Smooth muscle cell (in vitro differentiated cells): ENCODE data around the gene GOLGA6L10. TPM values are rescaled to one million over a fixed set of nuclear protein-coding genes. Genes with fewer than 3 reads are reported as not detected.
"Not testable (repeated sequence)": the region's sequence is repeated elsewhere in the genome, so short reads cannot be mapped to it uniquely, and the experiment has no call there.

ENCODE experiments used
- DNase-seq: peaks from one replicate; lab custom pipeline; 2025; ENCODE audit not compliant: unreplicated experiment; lab: John Stamatoyannopoulos, UW
- H2AFZ ChIP-seq: fragments of 200-600 bp; sonication (generic); 2 replicates; pipeline ENCODE4 v1.6.0; 2016; ENCODE audit warnings: antibody characterized with exemption, low read depth, mild to moderate bottlenecking
- H3F3A ChIP-seq: fragments of 200-600 bp; sonication (generic); 2 replicates; pipeline ENCODE4 v1.6.0; 2017; ENCODE audit warnings: antibody characterized with exemption, low read depth
- H3K27ac ChIP-seq: fragments of 200-600 bp; sonication (generic); 2 replicates; pipeline ENCODE4 v1.5.1; 2016; ENCODE audit warnings: low read depth, mild to moderate bottlenecking
- H3K27me3 ChIP-seq: fragments of 200-600 bp; sonication (generic); 2 replicates; pipeline ENCODE4 v1.6.1; 2016; ENCODE audit warnings: low read depth, mild to moderate bottlenecking
- H3K36me3 ChIP-seq: fragments of 200-600 bp; sonication (generic); 2 replicates; pipeline ENCODE4 v1.5.1; 2016; ENCODE audit warnings: low read depth
- H3K4me1 ChIP-seq: fragments of 200-600 bp; sonication (generic); 2 replicates; pipeline ENCODE4 v1.5.1; 2016; ENCODE audit warnings: low read depth
- H3K4me2 ChIP-seq: fragments of 200-600 bp; sonication (generic); 2 replicates; pipeline ENCODE4 v1.6.0; 2016; ENCODE audit warnings: mild to moderate bottlenecking
- H3K4me3 ChIP-seq: fragments of 200-600 bp; sonication (generic); 2 replicates; pipeline ENCODE4 v1.5.1; 2016; ENCODE audit warnings: mild to moderate bottlenecking
- H3K79me2 ChIP-seq: fragments of 200-600 bp; sonication (generic); 2 replicates; pipeline ENCODE4 v1.6.0; 2016; ENCODE audit warnings: low read depth, mild to moderate bottlenecking
- H3K9ac ChIP-seq: fragments of 200-600 bp; sonication (generic); 2 replicates; pipeline ENCODE4 v1.6.0; 2016; ENCODE audit warnings: low read depth
- H3K9me3 ChIP-seq: fragments of 200-600 bp; sonication (generic); replicated peaks from 2 replicates; pipeline ENCODE4 v1.5.1; 2016; ENCODE audit warnings: low read depth
- H4K20me1 ChIP-seq: fragments of 200-600 bp; sonication (generic); 2 replicates; pipeline ENCODE4 v1.6.0; 2016; ENCODE audit warnings: low read depth
- WGBS: methylation state at CpG from one replicate; pipeline ENCODE4 v1.1.7; 2016; ENCODE audit warnings: low lambda C conversion rate; 5-methylcytosine and 5-hydroxymethylcytosine counted together
- polyA plus RNA-seq: library from polyadenylated mRNA; unstranded; fragments of >200 nt; fragmentation: Nextera tagmentation; extraction: Ambion mirVana; gene quantifications from 2 replicates; pipeline ENCODE4 v1.2.1, GENCODE V29; 2016
- total RNA-seq: library from RNA; depleted of rRNA; stranded (reverse); fragments of >200 nt; gene quantifications from 2 replicates; pipeline ENCODE4 v1.2.3, GENCODE V29; 2014
- TF ChIP-seq, protein P1 (sequence below): fragments of 200-600 bp; sonication (generic); IDR thresholded peaks from 2 replicates; pipeline ENCODE4 v1.5.1; 2017; ENCODE audit warnings: borderline replicate concordance, mild to moderate bottlenecking, antibody characterized with exemption; ENCODE audit not compliant: insufficient read depth, poor library complexity, severe bottlenecking

Gene GOLGA6L10
- total and polyA plus RNA-seq, 2 experiments from 2014 or later, result 0.22 to 1.9 TPM

DNA sequence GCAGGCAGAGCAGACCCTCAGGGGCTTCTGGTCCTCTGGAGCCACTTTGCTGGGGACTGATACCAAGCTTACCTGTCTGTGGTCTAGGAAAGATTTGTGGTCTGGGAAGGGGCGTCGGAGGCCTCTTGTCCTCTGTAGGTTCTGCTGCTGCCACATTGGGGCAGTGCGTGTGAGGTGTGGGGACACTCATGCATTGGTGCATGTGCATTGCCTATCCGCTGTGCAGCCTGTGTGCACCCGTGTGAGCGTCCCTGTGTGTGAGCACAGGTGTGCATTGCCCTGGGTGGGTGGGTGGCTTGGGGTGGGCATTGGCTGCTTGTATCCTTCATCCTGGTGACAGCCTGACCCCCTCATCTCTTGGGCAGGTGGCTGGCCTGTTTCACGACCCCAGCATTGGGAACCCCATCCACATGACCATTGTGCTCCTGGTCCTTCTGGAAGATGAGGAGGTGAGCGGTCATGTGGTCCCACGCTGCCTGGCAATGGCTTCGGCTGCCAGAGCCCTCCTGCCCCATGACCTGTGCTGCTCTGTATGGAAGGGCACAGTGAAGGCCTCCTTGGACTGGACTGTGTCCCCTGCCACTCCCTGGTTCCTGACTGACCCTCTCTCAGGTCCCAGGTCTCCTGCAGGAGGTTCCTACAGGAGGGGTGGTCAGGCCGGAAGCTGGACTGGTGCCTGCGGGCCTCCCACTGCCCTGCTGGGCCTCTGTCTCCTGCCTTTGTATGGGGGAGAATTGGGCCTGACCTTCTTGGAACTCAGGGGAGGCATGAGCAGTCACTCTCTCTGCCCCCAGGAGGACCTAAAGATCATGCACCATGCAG, 45.1 kb downstream of the GOLGA6L10 start:
- Histone ChIP-seq H3K79me2 (no peaks in the 10 kb centered on the region), H3K27me3 (no peaks in the 10 kb centered on the region), H3K9me3 (no peaks in the 10 kb centered on the region), H4K20me1 (no peaks in the 10 kb centered on the region), H3K27ac (no peak overlapping the region), H2AFZ (no peak overlapping the region), H3K4me2 (no peak overlapping the region), H3F3A (no peaks in the 10 kb centered on the region), H3K9ac (no peak overlapping the region), H3K4me1 (no peaks in the 10 kb centered on the region), H3K4me3 (no peak overlapping the region), H3K36me3 (no peaks in the 10 kb centered on the region)
- TF ChIP-seq, protein P1, sequence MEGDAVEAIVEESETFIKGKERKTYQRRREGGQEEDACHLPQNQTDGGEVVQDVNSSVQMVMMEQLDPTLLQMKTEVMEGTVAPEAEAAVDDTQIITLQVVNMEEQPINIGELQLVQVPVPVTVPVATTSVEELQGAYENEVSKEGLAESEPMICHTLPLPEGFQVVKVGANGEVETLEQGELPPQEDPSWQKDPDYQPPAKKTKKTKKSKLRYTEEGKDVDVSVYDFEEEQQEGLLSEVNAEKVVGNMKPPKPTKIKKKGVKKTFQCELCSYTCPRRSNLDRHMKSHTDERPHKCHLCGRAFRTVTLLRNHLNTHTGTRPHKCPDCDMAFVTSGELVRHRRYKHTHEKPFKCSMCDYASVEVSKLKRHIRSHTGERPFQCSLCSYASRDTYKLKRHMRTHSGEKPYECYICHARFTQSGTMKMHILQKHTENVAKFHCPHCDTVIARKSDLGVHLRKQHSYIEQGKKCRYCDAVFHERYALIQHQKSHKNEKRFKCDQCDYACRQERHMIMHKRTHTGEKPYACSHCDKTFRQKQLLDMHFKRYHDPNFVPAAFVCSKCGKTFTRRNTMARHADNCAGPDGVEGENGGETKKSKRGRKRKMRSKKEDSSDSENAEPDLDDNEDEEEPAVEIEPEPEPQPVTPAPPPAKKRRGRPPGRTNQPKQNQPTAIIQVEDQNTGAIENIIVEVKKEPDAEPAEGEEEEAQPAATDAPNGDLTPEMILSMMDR, result no peak
- DNase-seq, result no peak
- 81% methylated on average over 10 of the region's 12 CpGs for WGBS

DNA sequence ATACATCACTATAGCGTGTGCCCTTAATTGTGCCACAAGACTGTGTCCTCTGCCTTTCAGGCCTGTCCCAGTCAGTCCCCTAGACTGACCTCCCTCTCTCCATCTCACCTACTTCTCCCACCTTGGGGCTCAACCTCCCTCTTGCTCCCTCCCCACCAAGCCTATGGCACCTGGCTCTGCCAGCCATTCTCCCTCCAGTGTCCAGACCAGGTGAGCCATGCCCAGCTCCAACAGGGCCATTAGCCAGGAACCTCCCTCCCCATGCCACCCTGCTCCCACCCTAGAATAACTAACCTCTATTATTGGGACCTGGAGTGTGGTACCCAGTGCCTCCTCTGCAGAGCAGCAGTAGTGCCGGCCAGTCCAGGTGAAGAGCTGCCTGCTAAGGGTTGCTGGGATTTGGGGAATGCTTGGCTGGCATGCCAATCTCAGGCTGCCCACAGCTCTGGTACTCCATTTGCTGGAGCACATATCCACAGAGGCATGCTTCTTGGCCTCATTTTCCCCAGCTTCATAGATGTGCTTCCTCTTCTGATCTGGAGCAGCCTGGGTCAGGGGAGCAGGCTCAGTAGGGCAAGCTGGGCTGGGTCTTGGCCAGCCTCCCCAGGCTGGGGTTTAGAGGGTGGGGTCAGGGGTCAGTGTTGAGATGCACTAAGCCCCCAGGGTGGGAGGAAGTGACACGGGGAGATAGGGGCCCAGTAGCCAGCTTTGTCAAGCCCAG, 47.8 kb downstream of the GOLGA6L10 start:
- Histone ChIP-seq H3K27ac (no peak overlapping the region), H3K9me3 (no peaks in the 10 kb centered on the region), H4K20me1 (no peaks in the 10 kb centered on the region), H3K79me2 (no peaks in the 10 kb centered on the region), H3K4me1 (no peaks in the 10 kb centered on the region), H3K4me3 (no peak overlapping the region), H3K4me2 (no peak overlapping the region), H3K27me3 (no peaks in the 10 kb centered on the region), H3K36me3 (no peaks in the 10 kb centered on the region), H3K9ac (no peak overlapping the region), H2AFZ (no peak overlapping the region), H3F3A (no peaks in the 10 kb centered on the region)
- 88% methylated on average over 3 of the region's 3 CpGs for WGBS
- DNase-seq, result no peak
- TF ChIP-seq, protein P1, result no peak

DNA sequence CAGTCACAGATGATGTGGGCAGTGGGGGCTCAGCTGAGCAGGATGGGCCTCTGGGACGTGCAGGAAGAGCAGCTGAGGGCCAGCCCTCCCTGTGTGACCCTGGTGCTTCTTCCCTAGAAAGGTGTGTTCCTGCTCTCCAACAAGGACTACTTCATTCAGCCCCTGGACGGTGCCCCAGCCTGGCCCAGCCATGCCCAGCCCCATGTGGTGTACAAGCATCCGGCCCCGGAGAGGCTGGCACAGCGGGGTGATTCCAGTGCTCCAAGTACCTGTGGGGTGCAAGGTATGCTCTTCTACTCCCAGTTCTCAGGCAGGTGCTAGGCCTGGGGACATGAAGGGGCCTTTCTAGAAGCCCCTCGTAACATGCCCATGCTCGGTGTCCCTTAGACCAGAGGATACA, 48.4 kb downstream of the GOLGA6L10 start:
- Histone ChIP-seq H2AFZ (no peak overlapping the region), H3K27ac (no peak overlapping the region), H3K79me2 (no peaks in the 10 kb centered on the region), H3K4me3 (no peak overlapping the region), H4K20me1 (no peaks in the 10 kb centered on the region), H3F3A (no peaks in the 10 kb centered on the region), H3K4me2 (no peak overlapping the region), H3K4me1 (no peaks in the 10 kb centered on the region), H3K36me3 (no peaks in the 10 kb centered on the region), H3K9me3 (no peaks in the 10 kb centered on the region), H3K27me3 (no peaks in the 10 kb centered on the region), H3K9ac (no peak overlapping the region)
- TF ChIP-seq, protein P1, result no peak
- DNase-seq, result no peak
- WGBS, result 87% methylated on average over 7 of the region's 7 CpGs

GRCh38 chr15:82300326-82300725, 48.9 kb downstream of the GOLGA6L10 start:
- H4K20me1 ChIP-seq, H3K27me3 ChIP-seq, H3K4me3 ChIP-seq, H3K27ac ChIP-seq, H3K4me2 ChIP-seq, H3K9ac ChIP-seq, H3F3A ChIP-seq, H3K79me2 ChIP-seq, DNase-seq, H2AFZ ChIP-seq, H3K4me1 ChIP-seq, H3K9me3 ChIP-seq, H3K36me3 ChIP-seq: not testable (repeated sequence)
- 32% methylated on average over 6 of the region's 6 CpGs for WGBS

DNA sequence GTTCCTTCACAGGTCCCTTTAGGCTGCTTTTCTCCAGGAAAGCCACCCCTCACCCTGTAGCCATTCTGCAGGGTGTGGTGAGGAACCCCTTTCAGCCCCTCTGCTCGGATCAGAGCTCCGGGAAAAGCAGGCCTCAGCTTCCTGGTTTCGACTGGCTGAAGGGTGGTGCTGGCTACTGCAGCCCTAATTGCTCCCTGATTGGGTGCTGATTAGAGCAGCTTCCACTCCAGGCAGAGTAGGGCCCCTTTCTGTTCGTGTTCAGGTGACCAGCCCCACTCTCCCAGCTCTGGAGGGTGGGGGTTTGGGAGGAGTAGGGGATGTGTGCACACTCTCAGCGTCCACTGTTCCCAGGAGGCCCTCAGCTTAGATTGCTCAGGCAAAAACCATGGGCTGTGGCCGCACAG, 49.8 kb downstream of the GOLGA6L10 start:
- DNase-seq, H2AFZ ChIP-seq: not testable (repeated sequence)
- WGBS, result 81% methylated on average over 4 of the region's 6 CpGs

More for the DNA sequence above, 49.8 kb downstream of the GOLGA6L10 start:
- H3K4me3 ChIP-seq, H3K4me1 ChIP-seq, H3K4me2 ChIP-seq, H3K27ac ChIP-seq, H4K20me1 ChIP-seq, H3F3A ChIP-seq, H3K79me2 ChIP-seq, H3K36me3 ChIP-seq, H3K27me3 ChIP-seq, H3K9ac ChIP-seq, H3K9me3 ChIP-seq: not testable (repeated sequence)
